Caco-2 (cell line): ENCODE results near the gene TNP2. TPM values are rescaled to one million over a fixed set of nuclear protein-coding genes. Genes with fewer than 3 reads are reported as not detected.
A peak's percentile ranks its signal among the peaks of the same experiment; 100 is the strongest.

Experiments used
- BruUV-seq: library from RNA; stranded (reverse); fragments of 400-500 nt; replicated peaks from 2 replicates; lab custom pipeline; 2021; lab: Mats Ljungman, UMichigan
- CTCF ChIA-PET: fragments of 300-600 bp; sonication (Branson Sonifier 250); formaldehyde crosslinking; loops from one replicate; lab custom pipeline; 2022; ENCODE audit warnings: antibody characterized with exemption; lab: Charles Lee
- POLR2A ChIA-PET: fragments of 300-600 bp; sonication (Branson Sonifier 250); formaldehyde crosslinking; loops from one replicate; lab custom pipeline; 2022; ENCODE audit warnings: antibody characterized with exemption; lab: Charles Lee
- DNase-seq, 2 experiments: peaks; one replicate each; pipeline versions ENCODE4 v3.0.0 to v3.0.0-alpha.2; 2020 to 2022
- H3K27me3 ChIP-seq: replicated peaks from 2 replicates; pipeline ENCODE4 v1.6.0; 2011; ENCODE audit warnings: low read length; ENCODE audit not compliant: control insufficient read depth, insufficient read depth
- H3K36me3 ChIP-seq: 2 replicates; pipeline ENCODE4 v1.5.1; 2011; ENCODE audit warnings: low read length; ENCODE audit not compliant: control insufficient read depth, insufficient read depth
- H3K4me1 ChIP-seq: fragments of 250-450 bp; sonication (Bioruptor Pico); 2 replicates; pipeline ENCODE4 v1.5.1; 2020; ENCODE audit warnings: mild to moderate bottlenecking
- H3K4me3 ChIP-seq: 2 replicates; pipeline ENCODE4 v1.5.1; 2011; ENCODE audit warnings: low read depth, mild to moderate bottlenecking, control low read depth, low read length
- H3K9me3 ChIP-seq: fragments of 250-450 bp; sonication (Bioruptor Pico); 2 replicates; pipeline ENCODE4 v1.5.1; 2020; ENCODE audit warnings: mild to moderate bottlenecking, moderate library complexity
- H3K27ac Mint-ChIP-seq: one replicate; pipeline ENCODE4 v1.8.0; 2022; ENCODE audit warnings: mixed read lengths; ENCODE audit not compliant: unreplicated experiment
- H3K27me3 Mint-ChIP-seq: one replicate; pipeline ENCODE4 v1.8.0; 2022; ENCODE audit warnings: mixed read lengths; ENCODE audit not compliant: insufficient read depth, unreplicated experiment
- H3K36me3 Mint-ChIP-seq: one replicate; pipeline ENCODE4 v1.8.0; 2022; ENCODE audit warnings: mild to moderate bottlenecking, mixed read lengths; ENCODE audit not compliant: insufficient read depth, unreplicated experiment
- H3K4me1 Mint-ChIP-seq: one replicate; pipeline ENCODE4 v1.8.0; 2022; ENCODE audit warnings: low read depth, mixed read lengths; ENCODE audit not compliant: unreplicated experiment
- H3K4me3 Mint-ChIP-seq: one replicate; pipeline ENCODE4 v1.8.0; 2022; ENCODE audit warnings: mild to moderate bottlenecking, moderate library complexity, mixed read lengths; ENCODE audit not compliant: unreplicated experiment
- H3K9me3 Mint-ChIP-seq: one replicate; pipeline ENCODE4 v1.8.0; 2022; ENCODE audit warnings: mixed read lengths; ENCODE audit not compliant: unreplicated experiment
- CTCF ChIP-seq, 2 experiments: fragments of 200-600 bp in 1 of 2; IDR thresholded peaks; 1 replicate in 1 of 2; 2 replicates in 1 of 2; pipeline versions ENCODE4 v1.5.1 to v1.8.0; 2011 to 2022; ENCODE audit warnings: antibody characterized with exemption in 1 of 2, control low read depth in 1 of 2, inconsistent platforms in 1 of 2, low read depth in 1 of 2, low read length in 1 of 2, mild to moderate bottlenecking in 1 of 2, moderate library complexity in 1 of 2; ENCODE audit not compliant: insufficient read depth in 1 of 2, severe bottlenecking in 1 of 2, unreplicated experiment in 1 of 2
- intact Hi-C: fragments of 100-400 bp; cut with micrococcal nuclease; formaldehyde crosslinking; loops from one replicate; pipeline ENCODE4 v1.10.0; 2022; ENCODE audit not compliant: unreplicated experiment
- total RNA-seq: library from RNA; stranded (reverse); gene quantifications from 2 replicates; pipeline ENCODE4 v1.2.3, GENCODE V29; 2022

Gene TNP2
- total RNA-seq, 1 experiment from 2014 or later: not detected

- Mint-ChIP-seq H3K4me3 (no peak overlapping the region), H3K9me3 (no peaks in the 10 kb centered on the region), H3K4me1 (no peaks in the 10 kb centered on the region), H3K36me3 (no peaks in the 10 kb centered on the region), H3K27me3 (no peaks in the 10 kb centered on the region), H3K27ac (no peak overlapping the region)
- no peak for TF ChIP-seq CTCF (IDR thresholded peaks at IDR 0.05; ENCODE audit: insufficient read depth in 1 of 2, low read depth in 1 of 2, low read length in 1 of 2, severe bottlenecking in 1 of 2, unreplicated experiment in 1 of 2)
- Histone ChIP-seq H3K27me3 (no peaks in the 10 kb centered on the region), H3K4me1 (no peaks in the 10 kb centered on the region), H3K4me3 (no peak overlapping the region), H3K36me3 (no peaks in the 10 kb centered on the region), H3K9me3 (no peaks in the 10 kb centered on the region)
- CTCF ChIA-PET: interaction anchor here (1.0 kb wide), 1 partner anchor 15 kb away, joined by 3 read pairs; no protein-coding TSS in a partner anchor
- BruUV-seq: no TSS peak
- no peak for DNase-seq
- POLR2A ChIA-PET: no interaction called here
- intact Hi-C loops: no loop called here
Observed at GRCh38 chr16:11271610-11272009, 2.5 kb upstream of the TNP2 start.

- ChIA-PET POLR2A (no interaction called here), CTCF (interaction anchor here (1.0 kb wide), 1 partner anchor 14 kb away, joined by 3 read pairs; no protein-coding TSS in a partner anchor)
- no peak for TF ChIP-seq CTCF (IDR thresholded peaks at IDR 0.05; ENCODE audit: insufficient read depth in 1 of 2, low read depth in 1 of 2, low read length in 1 of 2, severe bottlenecking in 1 of 2, unreplicated experiment in 1 of 2)
- Histone ChIP-seq H3K9me3 (no peaks in the 10 kb centered on the region), H3K4me3 (no peak overlapping the region), H3K4me1 (no peaks in the 10 kb centered on the region), H3K36me3 (no peaks in the 10 kb centered on the region), H3K27me3 (no peaks in the 10 kb centered on the region)
- no peaks in the 10 kb centered on the region for H3K36me3 Mint-ChIP-seq
- peak overlapping the region; percentile 17 for H3K27ac Mint-ChIP-seq
- intact Hi-C loops: no loop called here
- no peaks in the 10 kb centered on the region for H3K9me3 Mint-ChIP-seq
- H3K4me3 Mint-ChIP-seq: no peak overlapping the region
- DNase-seq: no peak
- H3K27me3 Mint-ChIP-seq: no peaks in the 10 kb centered on the region
- H3K4me1 Mint-ChIP-seq: no peaks in the 10 kb centered on the region
- BruUV-seq: no TSS peak
Observed at GRCh38 chr16:11270602-11271162, 1.6 kb upstream of the TNP2 start.

DNA sequence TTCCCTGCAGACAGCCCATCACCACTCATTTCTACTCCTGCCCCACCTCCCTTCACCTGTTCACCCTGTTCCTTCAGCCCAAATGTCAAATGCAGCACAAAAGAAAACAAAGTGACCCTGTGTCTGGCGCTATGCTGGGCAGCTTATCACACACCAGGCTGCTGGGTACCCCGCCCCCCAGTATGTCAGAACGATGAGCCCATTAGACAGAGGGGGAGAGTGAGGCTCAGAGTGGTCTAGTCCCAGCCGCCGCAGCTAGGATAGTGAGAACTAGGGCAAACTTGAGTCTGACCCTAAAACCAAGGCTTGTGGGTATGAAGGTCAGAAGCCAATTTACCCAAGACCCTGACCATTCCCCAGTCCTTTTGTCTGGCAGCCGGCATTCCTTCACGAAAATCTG, 4.0 kb downstream of the TNP2 start:
- DNase-seq: no peak
- TF ChIP-seq CTCF (IDR thresholded peaks at IDR 0.05; ENCODE audit: insufficient read depth in 1 of 2, low read depth in 1 of 2, low read length in 1 of 2, severe bottlenecking in 1 of 2, unreplicated experiment in 1 of 2): no peak
- H3K4me3 Mint-ChIP-seq: no peak overlapping the region
- Histone ChIP-seq H3K4me1 (peaks cover 21% of the 10 kb centered on the region), H3K36me3 (no peaks in the 10 kb centered on the region), H3K4me3 (no peak overlapping the region), H3K9me3 (no peaks in the 10 kb centered on the region), H3K27me3 (no peaks in the 10 kb centered on the region)
- no peaks in the 10 kb centered on the region for H3K36me3 Mint-ChIP-seq
- CTCF ChIA-PET: no interaction called here
- H3K27ac Mint-ChIP-seq: no peak overlapping the region
- H3K27me3 Mint-ChIP-seq: no peaks in the 10 kb centered on the region
- intact Hi-C loops: no loop called here
- H3K9me3 Mint-ChIP-seq: no peaks in the 10 kb centered on the region
- no TSS peak for BruUV-seq
- H3K4me1 Mint-ChIP-seq: peaks cover 11% of the 10 kb centered on the region
- POLR2A ChIA-PET: no interaction called here
